GDM1 (cell line): ENCODE results near the gene CHRNA7.
"Not testable (repeated sequence)": the region's sequence is repeated elsewhere in the genome, so short reads cannot be mapped to it uniquely, and the experiment has no call there.

Experiments used
- DNase-seq: peaks from one replicate; lab custom pipeline; 2025; lab: John Stamatoyannopoulos, UW

The CHRNA7 gene

DNA sequence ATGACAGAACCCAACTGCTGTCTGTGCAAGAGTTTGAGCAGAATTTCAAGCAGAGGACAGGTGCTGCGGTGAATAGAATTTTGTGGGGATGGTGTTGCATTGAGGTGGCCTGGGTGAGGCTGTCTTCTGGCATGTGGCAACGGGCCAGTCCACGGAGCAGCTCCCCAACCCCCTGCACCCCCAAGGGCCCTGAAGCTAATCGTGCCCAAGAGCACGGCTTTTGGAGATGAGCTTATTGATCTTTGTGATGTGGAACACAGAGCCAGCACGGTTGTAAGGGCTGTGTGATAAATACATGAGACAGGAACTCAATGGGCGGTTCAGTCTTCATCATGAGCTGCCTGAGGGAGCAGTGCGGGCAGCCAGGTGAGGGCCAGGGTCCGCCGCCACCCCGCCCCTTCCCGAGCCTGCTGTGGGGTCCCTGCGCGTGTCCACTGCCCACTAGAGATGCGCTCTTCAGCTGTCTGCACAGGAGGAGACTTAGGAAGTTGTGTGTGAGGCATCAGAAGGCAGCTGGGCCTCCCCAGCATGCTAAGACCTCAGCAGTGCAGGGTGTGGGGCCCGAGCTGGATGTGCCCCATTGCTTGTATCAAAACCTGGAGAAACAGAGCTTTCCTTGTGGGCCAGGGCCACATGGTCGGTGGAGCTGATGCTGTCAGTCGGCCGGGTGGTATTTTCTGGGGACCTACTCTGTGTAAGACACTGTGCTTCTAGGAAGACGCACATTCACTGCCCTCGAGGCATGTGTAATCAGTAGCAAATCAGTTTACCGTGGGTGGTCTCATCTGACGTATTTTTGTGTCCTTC, 90.5 kb downstream of the CHRNA7 start:
- no peak for DNase-seq

DNA sequence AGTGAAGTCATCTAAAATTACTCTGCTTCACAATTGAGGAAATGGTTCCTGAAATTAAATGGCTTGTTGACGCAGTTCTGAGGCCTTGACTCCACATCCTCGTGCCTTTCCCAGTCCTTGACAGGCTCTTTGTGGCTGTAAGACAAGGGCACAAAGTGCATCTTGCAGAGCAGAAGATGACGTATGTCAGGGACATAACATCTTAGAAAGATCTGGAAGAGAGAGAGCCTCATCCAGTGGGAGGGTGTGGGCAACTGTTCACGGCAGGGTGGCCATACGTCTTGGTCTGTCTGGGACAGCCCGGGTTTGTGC, 91.0 kb downstream of the CHRNA7 start:
- no peak for DNase-seq

DNA sequence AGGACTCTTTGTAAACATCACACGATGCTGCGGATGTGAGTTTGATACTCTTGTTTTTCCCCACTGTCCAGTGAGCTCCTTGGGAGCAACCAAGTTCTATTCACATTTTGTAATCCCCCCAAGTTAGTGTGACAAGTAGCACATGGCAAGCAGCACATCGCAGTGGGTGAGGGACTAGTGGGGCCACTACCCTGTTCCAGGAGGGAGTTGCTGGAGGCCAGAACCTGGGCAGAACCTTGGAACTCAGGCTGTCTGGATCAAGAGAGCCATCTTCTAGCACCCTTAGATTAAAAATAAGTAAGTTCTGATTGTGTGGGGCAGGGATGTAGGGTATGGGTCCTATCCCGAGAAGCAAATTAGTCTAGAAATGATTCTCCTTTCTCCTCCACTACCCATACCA, 91.7 kb downstream of the CHRNA7 start:
- DNase-seq: no peak

DNA sequence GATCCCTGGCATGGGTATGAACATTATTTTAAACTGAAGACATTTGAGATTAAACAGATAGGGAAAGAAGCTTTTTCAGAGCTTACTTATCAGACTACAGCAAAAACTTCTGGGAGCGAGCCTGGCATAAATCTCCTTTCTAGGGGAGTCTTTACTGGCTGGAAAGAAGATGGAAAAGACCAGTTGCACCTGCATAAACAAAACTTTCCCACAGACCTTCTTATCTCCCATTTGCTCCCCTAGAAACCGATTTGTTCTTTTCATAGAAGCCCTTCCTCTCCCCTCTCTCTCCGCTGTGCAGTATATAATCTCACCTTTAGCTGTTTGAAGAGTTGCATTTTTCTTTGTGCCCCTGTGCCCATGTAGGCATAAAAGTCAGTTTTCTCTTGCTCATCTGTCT, 93.2 kb downstream of the CHRNA7 start:
- no peak for DNase-seq

DNA sequence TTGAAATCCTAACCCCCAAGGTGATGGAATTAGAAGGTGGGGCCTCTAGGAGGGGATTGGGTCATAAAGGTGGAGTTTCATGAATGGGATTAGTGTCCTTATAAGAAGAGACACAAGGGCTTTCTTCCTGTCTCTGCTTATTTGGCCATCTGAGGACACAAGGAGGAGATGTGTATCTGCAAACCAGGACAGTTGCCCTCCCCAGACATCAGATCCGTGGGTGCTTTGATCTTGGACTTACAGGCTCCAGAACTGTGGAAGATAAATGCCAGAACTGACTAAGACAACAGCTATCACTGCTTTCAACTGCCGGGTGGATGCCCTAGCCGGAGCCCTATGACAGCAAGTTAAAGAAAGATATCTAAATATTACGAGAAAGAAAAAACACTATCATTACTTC, 94.4 kb downstream of the CHRNA7 start:
- no peak for DNase-seq

DNA sequence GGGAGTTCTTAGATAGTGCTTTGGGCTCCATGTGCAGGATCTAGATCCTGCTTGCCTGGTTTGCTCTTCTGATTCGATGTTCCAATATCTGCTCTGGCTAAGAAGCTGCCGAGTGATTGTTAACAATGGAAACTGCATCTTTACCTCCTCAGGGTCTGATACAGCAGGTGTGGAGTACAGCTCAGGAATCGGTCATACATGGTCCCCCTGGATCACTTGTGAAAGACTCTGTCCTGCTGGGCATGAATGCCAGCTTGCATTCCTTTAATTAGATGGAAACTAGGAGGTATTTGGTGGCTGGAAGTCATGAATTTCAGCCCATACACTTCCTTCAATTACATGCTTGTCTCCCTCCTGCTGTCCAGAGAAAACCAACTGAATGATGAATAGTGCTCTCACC, 95.3 kb downstream of the CHRNA7 start:
- no peak for DNase-seq

DNA sequence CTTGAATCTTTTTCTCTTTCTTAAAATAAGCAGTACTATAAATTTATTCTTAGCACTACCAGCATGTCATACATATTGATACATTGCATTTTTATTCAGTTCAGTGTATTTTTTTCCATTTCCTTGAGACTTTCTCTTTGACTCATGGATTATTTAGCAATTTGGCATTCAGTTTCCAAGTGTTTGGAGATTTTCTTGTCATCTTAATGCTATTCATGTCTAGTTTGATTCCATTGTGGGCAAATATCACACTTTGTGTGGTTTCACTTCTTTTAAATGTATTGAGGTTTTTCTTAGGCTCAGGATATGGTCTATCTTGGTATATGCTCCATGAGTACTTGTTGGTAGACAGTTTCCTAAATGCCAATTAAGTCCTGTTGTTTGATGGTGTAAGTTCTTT, 99.5 kb downstream of the CHRNA7 start:
- DNase-seq: no peak

DNA sequence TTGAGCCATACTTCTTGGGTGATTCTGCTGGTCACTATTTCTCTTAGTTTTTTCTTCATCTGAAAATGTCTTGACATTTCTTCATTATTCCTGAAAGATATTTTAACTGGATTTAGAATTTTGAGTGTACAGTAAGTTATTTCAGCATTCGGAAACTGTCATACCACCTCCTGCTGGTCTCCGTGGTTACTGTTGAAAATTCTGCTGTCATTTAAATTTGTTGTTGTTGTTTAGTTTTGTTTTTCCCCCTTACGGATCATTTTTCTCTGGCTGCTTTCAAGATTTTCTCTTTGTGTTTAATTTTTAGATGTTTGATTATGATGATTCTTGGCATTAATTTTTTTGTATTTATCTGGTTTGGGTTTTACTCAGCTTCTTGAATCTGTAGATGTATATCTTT, 100.5 kb downstream of the CHRNA7 start:
- DNase-seq: no peak

DNA sequence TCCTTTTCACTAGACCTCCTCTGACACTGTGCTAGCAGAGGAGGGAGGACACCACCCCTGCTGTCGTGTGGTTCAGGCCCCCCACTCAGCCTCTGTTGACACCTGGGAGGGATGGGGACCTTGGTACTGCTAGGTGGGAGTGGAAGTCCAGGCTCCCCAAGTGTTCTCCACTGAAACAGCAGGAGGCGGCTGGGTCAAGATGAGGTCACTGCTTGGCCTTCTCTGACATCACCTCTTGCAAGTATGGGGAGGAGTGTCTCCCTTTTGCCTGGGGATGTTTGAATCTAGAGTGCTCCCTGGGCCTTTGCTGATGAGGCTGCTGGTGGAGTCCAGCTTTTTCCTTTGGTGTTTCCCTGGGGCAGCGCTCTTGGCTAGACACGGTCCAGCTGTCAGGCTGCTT, 101.5 kb downstream of the CHRNA7 start:
- DNase-seq: no peak

DNA sequence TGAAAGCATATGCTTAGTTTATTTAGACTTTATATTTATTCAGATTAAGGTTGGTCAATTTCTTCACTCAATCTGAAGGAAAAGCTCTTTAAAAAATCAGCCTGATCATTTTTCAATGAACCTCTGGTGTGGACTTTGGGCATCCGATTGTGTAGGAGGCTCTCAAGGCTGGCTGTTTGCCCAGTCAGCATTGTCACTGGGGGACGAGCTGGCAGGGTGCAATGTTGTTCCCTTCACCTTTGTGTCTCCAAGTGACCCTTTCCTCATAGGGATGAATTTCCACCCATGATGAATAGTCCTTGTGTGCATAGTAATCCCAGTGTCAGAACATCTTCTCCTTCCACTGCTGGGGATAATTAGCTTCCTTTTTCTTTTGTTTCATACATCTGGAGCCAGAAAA, 102.5 kb downstream of the CHRNA7 start:
- DNase-seq: no peak

DNA sequence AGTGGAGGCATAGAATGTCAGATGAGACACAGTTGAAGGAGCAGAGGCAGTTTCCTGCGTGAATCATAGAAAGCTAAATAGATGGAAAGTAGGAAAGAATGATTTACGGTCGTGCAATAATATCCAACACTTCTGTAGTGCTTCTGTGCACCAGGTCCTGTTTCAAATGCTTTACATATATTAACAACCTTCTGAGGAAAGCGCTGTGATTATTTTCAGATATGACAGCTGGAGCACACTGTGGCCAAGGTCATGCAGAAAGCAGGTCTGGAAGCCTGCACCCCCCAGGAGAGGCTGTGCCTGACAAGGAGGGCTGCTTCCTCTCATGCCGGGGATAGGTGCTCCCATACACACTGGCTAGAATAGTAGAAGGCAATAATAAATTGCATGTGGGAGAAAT, 104.5 kb downstream of the CHRNA7 start:
- DNase-seq: no peak

DNA sequence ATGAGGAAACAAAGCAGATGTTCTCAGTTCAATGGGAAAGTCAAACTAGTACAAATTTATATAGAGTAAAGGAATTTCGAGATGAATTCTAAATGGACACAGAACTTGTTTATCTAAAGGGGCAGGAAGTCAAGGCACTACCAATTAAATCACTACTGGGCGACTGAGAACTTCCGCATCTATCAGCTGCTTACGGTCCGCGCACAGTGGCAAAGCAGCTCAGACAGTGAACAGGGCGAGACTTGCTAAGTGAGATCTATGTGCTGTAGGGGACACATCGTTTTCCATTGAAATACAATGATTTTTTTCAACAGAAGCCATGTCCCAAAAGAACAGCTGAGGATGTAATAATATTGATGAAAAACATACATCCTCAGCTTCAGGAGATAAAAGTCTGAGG, 105.0 kb downstream of the CHRNA7 start:
- DNase-seq: no peak

DNA sequence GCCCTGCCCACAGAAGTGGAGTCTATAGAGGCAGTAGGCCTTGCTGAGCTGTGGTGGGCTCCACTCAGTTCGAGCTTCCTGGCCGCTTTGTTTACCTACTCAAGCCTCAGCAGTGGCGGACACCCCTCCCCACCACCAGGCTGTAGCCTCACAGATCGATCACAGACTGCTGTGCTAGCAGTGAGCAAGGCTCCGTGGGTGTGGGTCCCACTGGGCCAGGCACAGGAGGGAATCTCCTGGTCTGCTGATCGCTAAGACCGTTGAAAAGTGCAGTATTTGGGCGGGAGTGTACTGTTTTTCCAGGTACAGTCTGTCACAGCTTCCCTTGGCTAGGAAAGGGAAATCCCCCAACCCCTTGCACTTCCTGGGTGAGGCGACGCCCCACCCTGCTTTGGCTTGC, 115.2 kb downstream of the CHRNA7 start:
- not testable (repeated sequence) for DNase-seq

DNA sequence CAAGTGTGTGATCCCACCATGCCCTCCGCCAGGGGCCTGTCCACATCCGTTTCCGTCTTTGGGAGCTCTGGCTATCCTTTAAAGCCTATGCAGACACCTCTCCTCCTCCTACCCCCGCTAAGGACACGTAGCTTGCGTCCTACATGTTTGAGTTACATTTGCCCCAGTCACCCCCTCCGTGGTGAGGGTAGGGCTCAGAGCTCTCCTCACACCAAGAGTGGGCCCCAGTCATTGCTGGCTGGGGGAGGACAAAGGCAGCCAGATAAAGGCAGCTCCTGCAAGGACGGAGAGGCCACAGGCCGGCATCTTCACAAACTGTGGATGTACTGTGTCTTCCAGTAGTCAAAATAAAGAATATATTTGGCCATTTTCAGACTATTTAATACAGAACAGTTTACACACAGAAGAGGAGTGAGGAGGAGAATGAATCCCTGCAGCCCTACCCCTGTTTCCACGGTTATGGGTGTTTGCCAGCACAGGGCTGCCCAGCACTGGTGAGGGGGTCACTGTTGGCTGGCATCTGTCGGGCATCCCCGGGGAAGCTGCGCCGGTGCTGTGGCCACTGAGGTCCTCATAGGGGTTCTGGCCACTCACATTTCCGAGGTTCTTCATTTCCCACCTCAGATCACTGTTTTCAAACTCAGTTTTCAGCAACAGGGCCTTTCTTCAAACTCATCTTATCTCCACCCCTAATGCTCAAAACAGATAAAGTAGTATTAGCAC, 118.7 kb downstream of the CHRNA7 start:
- DNase-seq: no peak

DNA sequence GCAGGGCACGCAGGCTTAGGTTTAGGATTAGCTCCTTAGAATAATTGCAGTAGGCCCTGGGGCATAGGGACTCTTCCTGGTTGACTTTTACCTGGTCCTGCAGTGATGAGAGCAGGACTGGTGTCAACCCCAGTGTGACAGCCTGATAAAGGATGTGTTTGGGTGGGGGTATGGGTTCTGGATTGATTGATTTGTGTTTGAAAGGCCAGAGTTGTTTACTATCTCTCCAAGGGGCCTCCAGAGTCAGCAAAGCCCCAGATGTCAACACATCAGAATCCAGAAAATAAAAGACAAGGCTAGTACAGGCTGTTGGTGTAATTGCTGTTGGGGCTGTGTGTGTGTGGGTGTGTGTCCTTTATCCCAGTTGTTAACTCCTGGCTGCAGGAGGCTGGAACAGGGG, 122.3 kb downstream of the CHRNA7 start:
- DNase-seq: no peak

DNA sequence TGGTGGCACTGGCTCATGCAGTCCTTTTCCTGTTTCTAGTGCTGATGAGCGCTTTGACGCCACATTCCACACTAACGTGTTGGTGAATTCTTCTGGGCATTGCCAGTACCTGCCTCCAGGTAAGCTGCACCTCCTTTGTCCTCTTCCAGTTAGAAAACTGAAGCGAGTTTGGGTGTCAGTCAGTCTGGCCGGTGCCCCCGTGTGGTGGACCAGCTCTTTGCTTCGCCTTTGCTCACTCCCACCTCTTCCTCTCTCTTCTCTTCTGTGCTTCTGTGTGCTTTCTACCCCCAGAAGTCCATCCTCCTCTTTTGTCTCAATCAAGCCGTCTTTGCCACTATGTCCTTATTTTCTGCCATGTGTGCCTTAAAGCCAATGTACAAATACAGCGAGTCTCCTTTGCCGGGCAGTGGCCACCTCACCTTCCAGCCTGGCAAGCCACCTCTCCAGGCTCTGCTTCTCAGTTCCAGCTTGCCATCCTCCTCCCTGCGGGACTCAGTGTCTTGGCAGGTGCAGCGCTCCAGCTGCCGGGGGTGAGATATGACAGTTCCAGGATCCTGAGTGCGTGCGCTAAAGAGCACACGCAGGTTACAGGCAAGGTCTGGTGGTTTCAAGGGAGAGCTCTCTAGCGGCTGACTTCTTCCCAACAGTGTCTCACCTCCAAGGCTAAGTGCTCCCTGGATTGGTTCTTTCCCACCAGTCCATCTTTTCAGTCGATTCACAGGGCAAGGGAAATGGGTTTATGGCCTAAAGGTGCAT, 123.7 kb downstream of the CHRNA7 start:
- not testable (repeated sequence) for DNase-seq

DNA sequence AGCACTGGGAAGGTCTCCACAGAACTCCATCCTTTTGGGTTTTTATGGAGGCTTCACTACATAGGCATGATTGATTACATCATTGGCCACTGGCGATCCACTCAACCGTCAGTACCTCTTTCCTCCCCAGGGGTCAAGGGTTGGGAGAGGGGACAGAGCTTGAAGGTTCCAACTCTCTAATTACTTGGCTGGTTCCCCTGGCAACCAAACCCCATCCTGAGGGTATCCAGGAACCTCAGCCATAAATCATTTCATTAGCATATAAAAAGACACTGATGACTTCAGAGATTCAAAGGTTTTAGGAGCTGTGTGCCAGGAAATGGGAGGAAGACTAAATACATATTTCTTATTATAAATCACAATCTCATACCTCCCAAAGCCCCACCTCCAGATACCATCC, 131.8 kb downstream of the CHRNA7 start:
- not testable (repeated sequence) for DNase-seq

DNA sequence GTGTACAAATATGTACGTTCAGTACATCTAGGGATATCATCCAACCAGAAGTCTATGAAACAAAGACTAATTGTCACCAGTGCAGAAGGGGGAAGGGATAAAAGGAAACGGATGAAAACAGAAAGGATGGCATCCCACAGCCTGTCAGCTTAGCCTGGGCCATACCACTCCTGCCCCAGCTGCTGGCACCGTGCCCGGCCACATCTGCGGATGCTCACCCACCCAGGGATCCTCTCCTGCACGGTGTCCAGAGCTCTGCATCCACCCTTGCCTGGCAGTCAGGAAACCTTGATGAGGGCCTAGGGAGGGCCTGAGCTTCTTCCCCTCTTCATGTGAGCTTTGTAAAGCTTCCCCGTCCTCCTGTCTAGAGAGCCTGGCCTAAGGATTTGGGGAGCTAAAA, 133.8 kb downstream of the CHRNA7 start:
- not testable (repeated sequence) for DNase-seq

DNA sequence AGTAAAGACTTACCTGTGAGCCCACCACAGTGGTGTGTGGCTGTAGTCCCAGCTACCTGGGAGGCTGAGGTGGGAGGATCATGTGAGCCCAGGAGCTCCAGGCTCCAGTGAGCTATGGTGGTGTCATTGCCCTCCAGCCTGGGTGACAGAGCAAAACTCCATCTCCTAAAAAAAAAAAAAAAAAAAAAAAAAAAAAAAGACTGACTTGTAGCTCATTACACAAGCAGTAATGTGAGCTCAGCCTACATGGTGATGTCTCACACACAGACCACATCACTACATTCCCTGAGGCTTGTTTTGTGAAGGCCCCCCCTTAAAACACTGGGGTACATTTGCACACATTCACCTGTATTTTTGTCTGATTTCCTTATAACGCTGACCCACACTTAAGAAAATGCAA, 134.4 kb downstream of the CHRNA7 start:
- not testable (repeated sequence) for DNase-seq

DNA sequence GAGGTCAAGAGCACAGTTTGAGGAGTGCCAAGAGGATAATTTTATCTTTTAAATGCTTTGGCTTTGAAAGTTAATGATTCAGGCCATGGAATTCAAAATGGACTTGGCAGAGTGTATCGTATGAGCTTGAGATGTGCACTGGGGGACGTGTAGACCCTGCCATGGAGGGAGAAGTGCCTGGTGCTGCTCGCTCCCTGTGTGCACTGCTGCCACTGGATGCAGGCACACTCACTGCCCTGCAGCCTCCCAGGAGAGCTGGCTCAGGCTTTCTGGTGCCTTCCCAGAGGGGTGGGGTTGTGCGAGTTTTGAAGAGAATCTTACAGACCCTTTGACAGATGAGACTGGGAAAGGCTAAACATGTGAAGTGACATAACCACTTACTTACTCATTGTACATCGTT, 135.5 kb downstream of the CHRNA7 start:
- DNase-seq: not testable (repeated sequence)

DNA sequence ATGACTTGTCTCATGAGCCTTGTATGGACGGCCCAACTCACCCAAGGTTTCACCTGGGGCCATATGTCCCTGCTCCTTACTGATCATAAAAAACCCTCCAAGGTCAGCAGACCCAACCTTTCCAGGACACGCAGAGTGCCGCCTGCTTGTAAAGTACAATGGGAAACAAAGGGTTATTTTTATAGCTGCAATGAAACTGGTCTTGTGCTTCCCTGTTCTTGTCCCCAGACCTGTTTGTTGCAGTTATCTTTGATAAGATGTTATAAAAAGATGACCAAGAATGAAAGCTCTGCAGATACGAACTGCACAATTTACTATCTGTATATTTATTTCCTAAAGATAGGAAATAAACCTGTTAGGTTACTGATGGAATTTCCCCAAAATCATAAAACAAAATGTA, 136.0 kb downstream of the CHRNA7 start:
- not testable (repeated sequence) for DNase-seq

DNA sequence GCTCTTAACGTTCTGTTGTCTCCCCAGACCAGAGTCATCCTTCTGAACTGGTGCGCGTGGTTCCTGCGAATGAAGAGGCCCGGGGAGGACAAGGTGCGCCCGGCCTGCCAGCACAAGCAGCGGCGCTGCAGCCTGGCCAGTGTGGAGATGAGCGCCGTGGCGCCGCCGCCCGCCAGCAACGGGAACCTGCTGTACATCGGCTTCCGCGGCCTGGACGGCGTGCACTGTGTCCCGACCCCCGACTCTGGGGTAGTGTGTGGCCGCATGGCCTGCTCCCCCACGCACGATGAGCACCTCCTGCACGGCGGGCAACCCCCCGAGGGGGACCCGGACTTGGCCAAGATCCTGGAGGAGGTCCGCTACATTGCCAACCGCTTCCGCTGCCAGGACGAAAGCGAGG, 137.6 kb downstream of the CHRNA7 start:
- not testable (repeated sequence) for DNase-seq

DNA sequence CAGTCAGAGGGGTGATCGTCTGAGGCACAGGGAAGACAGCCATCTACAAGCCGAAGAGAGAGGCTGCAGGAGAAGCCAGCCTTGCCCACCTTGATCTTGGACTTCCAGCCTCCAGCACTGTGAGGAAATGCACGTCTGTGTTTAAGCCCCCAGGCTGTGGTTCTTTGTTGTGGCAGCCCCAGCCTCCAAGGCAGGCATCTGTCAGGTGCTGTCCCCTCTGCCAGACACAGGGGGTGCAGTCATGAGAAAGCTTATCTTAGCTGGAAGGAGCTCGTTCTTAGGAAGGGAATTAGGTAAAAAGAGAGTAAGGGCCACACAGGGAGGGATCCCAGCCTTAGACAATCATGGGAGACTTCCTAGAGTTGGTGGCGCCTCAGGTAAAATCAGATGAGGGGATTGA, 150.3 kb downstream of the CHRNA7 start:
- not testable (repeated sequence) for DNase-seq
